ENCODE data around the gene SPRR2A. TPM values are rescaled to one million over a fixed set of nuclear protein-coding genes. Genes with fewer than 3 reads are reported as not detected.
"Not testable (repeated sequence)": the region's sequence is repeated elsewhere in the genome, so short reads cannot be mapped to it uniquely, and the experiment has no call there.

The SPRR2A gene
- polyA plus RNA-seq (2013, experiment 1 of 2; ENCODE audit: insufficient read length): not detected
- polyA plus RNA-seq (2013, experiment 2 of 2; ENCODE audit: insufficient read length): not detected

DNA sequence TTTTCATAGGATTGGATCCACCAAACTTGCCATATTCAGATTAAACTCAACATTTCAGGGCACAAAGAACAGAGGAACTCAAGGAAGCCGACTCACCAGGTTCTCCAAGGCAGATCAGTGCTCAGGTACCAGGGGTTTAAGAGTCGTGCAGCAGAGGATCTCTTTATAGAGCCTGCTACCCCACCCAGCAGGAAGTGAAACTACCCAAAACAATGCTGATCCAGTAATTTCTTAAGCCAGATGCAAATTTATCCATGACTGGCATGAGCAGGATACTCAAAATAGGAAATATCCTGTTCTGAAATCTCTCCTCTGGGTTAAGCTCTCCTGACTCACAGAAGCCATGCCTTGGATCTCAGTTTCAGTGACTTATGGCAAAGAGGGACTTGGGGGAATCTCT lies at the start of gene SPRR2A:
Gene SPRR2A (minus strand): TSS at position 138 of the 400 bp plus-strand sequence. CDS start 777 bp downstream, outside the sequence.
- DNase-seq: no peak

DNA sequence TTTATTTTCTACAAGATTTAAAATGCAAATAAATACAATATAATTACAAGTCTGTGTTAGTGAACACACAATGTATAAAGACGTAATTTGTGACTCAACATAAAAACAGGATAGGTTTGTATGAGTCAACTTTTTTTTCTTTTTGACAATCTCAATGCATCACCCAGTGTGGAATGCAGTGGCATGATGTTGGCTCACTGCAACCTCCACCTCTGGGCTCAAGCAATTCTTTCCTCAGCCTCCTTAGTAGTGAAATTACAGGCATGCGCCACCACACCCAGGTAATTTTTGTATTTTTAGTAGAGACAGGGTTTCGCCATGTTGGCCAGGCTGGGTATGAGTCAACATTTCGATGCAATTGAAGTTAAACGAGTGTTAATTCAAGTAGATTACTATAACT lies 42.9 kb upstream of the SPRR2A start:
- DNase-seq: peak; percentile 14

DNA sequence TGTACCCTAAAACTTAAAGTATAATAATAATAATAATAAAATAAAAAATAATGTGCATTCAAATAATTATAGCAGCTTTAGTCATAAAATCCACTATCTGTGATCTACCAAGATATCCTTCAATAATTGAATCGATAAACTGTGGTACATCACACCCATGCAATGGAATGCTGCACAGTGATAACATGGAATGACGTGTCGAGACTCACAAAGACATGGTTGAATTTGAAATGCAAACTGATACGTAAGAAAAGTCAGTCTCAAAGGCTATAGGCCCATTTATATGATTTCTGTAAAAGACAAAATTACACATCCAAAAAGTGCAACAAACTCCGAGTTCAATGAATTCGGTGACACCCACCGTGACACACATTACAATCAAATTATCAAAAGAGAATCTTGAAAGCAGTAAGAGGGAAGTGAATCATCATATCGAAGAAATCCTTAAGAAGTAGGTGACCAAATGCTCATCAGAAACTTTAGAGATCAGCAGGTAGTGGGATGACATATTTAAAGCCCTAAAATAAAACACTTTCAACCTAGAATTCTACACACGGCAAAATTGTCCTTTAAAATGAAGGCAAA lies 42.2 kb upstream of the SPRR2A start:
- DNase-seq: no peak

DNA sequence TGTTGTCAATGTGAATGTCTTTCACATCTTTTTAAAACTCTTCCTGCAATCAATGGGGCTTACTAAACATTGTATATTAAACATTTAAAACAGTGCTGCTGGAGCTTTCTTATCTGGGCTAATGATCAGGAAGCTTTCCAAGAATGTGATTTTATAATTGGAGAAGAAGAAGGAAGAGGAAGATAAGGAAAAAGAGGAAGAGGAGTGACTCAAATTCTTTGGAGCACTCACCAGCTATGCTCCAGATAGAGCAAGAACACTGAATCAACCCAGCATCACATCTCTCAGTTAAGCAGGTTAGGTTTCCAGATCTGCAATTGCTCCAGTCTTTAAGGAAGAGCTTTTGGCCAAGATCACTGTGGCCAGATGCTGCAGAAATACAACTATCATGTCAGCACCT lies 38.5 kb upstream of the SPRR2A start:
- DNase-seq: no peak

DNA sequence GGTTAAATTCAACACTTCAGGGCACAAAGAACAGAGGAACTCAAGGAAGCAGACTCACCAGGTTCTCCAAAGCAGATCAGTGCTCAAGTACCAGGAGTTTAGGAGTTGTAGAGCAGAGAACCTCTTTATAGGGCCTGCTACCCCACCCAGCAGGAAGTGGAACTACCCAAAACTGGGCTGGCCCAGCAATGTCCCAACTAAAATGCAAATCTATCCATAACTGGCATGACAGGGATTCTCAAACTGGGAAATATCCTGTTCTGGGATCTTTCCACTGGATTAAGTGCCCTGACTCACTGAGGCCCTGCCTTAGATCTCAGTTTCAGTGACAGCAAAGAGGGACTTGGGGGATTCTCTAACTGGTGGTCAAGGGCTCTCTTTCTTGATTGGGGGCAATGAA lies 37.1 kb upstream of the SPRR2A start, which contains the start of gene SPRR2E:
Gene SPRR2E (minus strand): TSS at position 101 of the 400 bp plus-strand sequence. CDS start 775 bp downstream, outside the sequence.
- DNase-seq: no peak

DNA sequence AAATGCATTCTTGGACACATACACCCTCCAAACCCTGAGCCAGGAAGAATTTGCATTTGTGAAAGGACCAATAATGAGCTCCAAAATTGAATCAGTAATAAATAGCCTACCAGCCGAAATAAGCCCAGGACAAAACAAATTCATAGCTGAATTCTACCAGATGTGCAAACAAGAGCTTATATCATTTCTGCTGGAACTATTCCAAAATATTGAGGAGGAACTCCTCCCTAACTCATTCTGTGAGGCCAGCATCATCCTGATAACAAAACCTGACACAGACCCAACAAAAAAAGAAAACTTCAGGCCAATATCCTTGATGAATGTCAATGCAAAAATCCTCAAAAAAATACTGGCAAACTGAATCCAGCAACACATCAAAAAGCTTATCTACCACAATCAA lies 30.3 kb upstream of the SPRR2A start:
- DNase-seq: no peak

DNA sequence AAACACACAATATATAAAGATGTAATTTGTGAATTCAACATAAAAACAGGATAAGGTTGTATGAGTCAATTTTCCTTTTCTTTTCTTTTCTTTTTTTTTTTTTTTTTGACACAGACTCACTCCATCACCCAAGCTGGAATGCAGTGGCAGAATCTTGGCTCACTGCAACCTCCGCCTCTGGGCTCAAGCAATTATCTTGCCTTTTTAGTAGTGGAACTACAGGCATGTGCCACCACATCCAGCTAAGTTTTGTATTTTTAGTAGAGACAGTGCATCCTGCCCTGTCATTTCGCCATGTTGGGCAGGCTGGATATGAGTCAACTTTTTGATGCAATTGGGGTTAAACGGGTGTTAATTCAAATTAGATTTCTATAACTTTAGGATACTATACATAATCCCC lies 24.4 kb upstream of the SPRR2A start:
- no peak for DNase-seq

DNA sequence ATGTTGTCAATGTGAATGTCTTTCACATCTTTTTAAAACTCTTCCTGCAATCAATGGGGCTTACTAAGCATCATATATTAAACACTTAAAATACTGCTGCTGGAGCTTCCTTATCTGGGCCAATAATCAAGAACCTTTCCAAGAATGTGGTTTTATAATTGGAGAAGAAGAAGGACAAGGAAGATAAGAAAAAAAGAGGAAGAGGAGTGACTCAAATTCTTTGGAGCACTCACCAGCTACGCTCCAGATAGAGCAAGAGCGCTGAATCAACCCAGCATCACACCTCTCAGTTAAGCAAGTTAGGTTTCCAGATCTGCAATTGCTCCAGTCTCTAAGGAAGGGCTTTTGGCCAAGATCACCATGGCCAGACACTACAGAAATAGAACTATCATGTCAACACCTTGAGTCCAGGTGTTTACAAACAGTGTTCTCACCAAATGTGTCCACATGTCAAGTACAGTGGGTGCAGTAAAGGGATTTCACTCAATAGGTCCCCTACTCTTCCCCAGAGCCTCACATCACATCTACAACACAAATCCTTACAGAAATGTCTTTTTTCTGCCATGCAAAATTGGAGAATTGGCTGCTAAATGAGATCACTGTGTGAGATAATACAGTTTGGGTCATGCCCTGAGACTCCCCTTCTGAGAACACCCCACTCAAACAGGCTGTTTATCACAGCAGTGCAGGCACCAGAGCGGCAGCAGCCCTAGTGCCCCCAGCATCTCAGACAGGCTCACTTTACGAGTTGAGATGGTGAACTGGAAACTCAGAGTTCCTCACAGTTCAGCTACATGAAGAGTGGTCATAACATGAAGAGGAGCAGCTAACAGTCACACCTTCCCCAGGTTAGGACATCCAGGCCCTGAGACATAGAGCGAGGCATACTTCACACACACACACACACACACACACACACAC lies 15.8 kb upstream of the SPRR2A start:
- no peak for DNase-seq

DNA sequence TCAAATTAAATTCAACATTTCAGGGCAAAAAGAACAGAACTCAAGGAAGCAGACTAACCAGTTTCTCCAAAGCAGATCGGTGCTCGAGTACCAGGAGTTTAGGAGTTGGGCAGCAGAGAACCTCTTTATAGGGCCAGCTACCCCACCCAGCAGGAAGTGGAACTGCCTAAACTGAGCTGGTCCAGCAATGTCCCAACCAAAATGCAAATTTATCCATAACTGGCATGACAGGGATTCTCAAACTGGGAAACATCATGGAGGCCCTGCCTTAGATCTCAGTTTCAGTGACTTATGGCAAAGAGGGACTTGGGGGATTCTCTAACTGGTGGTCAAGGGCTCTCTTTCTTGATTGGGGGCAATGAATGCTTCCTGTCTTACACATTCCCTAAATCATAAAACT lies 14.2 kb upstream of the SPRR2A start, which contains the start of gene SPRR2B:
Gene SPRR2B (minus strand): TSS at position 101 of the 400 bp plus-strand sequence. CDS start 772 bp downstream, outside the sequence.
- DNase-seq: no peak

DNA sequence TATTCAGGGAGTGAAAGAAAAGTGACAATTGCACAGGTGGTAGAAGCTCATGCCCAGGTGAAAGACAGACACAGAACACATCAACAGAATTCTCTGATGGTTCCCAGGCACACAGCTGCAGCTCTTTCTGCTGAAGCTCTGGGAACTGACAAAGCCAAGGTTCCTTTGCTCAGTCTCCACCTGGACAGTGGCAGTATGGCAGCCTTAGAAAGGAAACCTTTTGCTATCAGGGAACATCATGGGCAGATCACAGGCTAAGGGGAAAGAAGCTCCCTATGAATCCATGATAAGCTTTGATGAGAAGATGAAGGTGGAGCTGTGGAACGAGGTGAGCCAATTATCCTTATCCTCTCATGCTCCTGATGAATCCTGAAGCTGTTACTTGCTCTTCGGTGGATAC lies 12.9 kb upstream of the SPRR2A start:
- no peak for DNase-seq

DNA sequence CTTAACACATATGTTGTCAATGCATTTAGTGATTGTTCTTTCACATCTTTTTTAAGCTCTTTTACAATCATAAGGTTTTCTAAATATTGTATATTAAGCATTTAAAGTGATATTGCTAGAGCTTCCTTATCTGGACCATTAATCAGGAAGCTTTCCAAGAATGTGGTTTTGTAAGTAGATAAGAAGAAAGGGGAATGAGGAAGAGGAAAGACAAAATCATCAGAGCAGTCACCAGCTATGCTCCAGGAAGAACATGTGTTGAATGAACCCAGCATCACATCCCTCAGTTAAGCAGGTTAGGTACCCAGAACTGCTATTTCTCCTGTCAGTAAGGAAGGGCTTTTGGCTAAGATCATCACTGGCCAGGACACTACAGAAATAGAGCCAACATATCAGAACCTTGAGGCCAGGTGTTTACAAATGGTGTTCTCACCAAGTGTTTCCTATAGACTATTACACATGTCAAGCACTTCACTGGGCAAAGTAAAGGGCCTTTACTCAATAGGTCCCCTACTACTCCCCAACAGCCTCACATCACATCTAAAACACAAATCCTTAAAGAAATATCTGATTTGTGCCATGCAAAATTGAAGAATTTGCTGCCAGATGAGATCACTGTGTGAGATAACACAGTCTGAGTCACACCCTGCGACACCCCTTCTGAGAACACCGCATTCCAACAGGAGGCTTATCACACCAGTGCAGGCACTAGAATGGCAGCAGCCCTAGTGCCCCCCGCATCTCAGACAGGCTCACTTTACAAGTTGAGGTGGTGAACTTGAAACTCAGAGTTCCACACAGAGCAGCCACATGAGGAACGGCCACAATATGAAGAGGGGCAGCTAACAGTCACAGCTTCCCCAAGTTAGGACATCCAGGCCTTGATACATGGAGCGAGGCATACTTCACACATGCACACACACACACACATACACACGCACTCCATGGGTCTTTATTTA lies 1.8 kb upstream of the SPRR2A start:
- DNase-seq: no peak

DNA sequence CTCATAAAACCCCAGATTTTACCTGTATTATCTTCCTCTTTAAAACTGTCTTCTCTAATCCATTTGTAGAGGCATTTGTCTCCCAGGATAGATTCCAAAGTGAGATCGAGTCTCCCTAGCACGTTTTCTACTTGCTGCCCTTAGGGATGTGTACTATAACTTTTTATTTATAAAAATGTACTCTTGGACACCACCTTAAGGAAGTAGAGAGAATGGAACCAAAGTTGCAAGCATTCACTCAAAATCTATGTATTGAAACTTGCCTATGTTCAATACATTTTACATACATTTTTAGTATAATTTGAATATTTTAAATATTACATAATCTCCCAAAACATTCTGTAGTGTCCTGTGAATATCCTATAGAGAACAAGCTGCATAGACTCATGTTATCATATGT lies 842 bp upstream of the SPRR2A start:
- DNase-seq: no peak

DNA sequence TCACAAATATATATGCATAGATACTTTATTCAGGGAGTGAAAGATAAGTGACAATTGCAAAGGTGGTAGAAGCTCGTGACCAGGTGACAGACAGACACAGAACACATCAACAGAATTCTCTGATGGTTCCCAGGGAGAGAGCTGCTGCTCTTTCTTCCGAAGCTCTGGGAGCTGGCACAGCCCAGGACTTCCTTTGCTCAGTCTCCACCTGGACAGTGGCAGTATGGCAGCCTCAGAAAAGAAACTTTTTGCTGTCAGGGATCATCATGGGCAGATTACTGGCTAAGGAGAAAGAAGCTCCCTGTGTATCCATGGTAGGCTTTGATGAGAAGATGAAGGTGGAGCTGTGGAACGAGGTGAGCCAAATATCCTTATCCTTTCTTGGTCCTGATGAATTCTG lies 1.2 kb downstream of the SPRR2A start:
- not testable (repeated sequence) for DNase-seq

DNA sequence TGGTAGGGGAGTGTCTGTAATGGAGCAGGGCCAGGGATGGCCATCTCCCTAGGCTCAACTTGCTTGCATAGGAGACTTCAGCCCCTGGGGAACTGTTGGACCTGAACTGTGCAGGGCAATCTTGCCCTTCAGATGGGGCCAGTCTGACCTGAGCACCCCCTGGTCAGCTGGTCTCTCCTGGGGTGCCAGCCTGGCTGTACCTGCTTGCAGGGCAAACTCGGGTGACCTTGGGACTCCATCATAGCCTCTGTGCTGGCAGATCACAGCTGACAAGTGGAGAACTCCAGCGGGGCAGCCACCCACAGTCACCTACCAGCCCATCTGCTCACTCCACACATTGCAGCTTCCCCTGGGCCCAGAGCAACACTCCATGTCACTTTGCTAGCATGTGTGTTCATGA lies 8.1 kb downstream of the SPRR2A start:
- DNase-seq: no peak

DNA sequence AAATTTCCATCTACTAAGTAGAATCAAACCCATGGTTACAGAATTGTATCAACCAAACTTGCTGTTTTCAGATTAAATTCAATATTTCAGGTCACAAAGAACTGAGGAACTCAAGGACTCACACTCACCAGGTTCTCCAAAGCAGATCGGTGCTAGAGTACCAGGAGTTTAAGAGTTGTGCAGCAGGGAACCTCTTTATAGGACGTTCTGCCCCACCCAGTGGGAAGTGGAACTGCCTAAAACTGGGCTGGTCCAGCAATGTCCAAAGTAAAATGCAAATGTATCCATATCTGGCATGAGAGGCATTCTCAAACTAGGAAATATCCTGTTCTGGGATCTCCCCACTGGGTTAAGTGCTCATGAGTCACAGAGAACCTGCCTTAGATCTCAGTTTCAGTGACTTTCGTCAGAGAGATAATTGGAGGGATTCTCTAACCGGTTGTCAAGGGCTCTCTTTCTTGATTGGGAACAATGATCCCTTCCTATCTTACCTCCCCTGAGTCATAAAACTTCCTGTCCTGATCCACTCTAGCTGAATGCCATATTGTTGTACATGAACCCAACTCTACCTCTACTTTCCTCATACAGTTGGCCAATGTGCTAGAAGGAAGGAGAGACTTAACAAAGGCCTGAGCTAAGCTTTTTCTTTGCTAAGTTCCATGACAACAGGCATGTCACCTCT lies 16.2 kb downstream of the SPRR2A start, which contains the start of gene SPRR2D:
Gene SPRR2D (minus strand): TSS at position 171 of the 682 bp plus-strand sequence. CDS start 774 bp downstream, outside the sequence.
- no peak for DNase-seq

DNA sequence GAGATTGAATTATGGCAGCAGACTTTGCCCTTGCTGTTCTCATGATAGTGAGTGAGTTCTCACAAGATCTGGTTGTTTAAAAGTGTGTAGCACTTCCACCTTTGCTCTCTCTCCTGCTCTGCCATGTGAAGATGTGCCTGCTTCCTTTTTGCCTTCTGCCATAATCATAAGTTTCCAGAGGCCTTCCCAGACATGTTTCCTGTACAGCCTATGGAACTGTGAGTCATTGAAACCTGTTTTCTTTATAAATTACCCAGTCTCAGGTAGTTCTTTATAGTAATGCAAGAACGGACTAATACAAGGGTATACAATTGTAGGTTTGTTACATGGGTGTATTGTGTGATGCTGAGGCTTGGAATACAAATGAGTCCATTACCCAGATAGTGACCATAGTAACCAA lies 22.1 kb downstream of the SPRR2A start:
- DNase-seq: no peak

DNA sequence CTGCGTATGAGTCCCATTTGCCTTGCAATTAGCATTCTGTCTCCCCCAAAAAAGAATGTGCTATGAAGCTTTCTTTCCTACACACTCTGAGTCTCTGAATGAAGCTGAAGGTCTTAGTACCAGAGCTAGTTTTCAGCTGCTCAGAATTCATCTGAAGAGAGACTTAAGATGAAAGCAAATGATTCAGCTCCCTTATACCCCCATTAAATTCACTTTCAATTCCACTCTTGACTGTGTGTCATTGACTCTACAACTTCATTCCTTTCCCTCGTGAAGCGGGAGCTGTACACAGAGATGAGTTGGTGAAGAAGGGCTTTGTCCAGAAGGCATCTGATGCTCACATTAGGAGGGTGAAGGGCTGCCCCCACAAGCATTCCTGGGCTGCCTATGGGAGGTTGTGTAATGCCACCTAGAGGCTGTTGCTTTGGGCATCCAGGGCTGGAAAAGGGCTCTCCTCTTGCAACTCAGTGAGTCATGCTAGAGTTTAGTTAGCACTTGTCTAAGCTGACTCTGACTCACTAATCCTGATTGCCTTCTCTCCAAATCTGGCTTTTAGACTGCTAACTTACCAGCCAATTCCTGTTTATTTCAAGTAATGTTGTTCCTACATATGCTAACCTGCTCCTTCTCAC lies 24.5 kb downstream of the SPRR2A start:
- peak; percentile 50 for DNase-seq

DNA sequence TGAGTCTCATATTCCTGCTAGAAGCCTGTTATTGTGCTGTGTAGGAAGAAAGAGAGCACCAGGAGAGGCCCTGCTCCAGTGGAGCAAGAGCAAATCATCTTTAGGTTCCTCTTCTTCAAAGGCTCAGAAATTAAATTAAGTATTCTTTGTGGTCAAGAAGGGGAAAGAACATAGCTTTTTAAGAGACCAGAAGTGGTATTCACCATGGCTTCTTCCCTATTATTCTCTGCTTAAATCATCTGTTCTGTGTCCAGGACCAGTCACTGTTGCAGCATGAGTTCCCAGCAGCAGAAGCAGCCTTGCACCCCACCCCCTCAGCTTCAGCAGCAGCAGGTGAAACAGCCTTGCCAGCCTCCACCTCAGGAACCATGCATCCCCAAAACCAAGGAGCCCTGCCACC lies 25.2 kb downstream of the SPRR2A start:
- no peak for DNase-seq

DNA sequence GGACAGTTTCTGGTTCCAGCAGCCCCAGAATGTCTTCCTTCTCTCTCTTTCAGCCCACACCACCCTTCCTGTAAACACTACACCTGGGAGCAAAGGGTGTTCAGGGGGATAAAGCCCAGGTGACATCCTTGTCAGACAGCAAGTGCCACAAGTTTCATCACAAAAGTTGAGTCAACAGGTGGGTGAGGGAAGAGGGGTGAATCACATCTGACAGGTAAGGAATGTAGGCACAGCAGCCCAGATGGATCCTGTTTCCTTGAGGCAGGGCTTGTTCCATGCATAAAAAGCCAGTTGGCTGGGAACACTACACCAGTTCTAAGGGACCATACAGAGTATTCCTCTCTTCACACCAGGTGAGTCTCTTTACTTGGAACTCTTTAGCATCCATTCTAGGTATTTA lies 26.4 kb downstream of the SPRR2A start, which contains the start of gene SPRR1B:
Gene SPRR1B (plus strand): TSS at position 309 of the 400 bp plus-strand sequence. CDS start 1,143 bp downstream, outside the sequence.
- DNase-seq: no peak

DNA sequence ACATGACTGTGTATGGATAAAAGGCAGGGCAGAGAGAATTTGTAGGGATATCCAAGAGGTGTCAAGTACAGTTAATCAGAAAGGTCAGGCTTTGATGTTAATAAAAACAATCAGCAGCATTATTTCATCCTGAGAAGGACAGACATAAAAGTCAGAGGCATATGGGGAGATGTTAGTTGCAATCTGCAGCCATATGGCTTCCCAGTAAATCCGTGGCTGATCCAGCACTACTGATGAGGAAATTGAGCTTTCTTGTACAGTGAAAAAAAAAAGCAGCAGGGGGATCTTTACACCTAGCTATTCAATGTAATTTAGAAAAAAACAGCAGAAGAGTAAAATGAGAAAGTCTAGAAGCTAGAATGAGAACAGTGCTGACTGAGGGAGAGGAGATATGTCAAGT lies 28.5 kb downstream of the SPRR2A start:
- no peak for DNase-seq

DNA sequence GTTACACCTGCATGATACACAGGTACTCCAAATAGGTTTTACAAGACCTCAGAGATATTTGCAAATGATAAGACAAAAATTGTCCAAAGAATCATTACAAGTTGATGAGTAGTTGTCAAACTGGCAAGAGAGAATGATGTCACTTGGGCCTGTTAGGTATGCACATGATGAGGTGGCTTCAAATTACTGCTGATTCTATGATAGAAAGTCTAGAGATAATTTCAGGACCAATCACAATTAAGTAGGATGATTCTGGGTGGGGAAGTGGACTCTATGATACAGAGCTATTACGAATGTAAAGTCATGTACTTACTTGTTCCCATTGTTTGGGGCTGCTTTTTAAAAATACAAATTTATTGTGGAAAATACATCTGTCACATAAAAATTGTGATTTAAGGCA lies 31.5 kb downstream of the SPRR2A start:
- no peak for DNase-seq
